Fibroblast of lung (primary cell): ENCODE measurements around the gene FBRSL1. TPM values are rescaled to one million over a fixed set of nuclear protein-coding genes. Genes with fewer than 3 reads are reported as not detected.

ENCODE experiments used
- DNase-seq, 2 donors: peaks; one replicate each; pipeline versions ENCODE4 v3.0.0 to v3.0.0-alpha.2; 2010; ENCODE audit warnings: low read depth in 2 of 2
- H2AFZ ChIP-seq: 2 replicates; pipeline ENCODE4 v1.5.1; 2012; ENCODE audit warnings: low read length, control low read depth, inconsistent platforms
- H3K27ac ChIP-seq: 2 replicates; pipeline ENCODE4 v1.5.1; 2011; ENCODE audit warnings: low read length, control low read depth; ENCODE audit not compliant: insufficient read depth
- H3K27me3 ChIP-seq: 2 replicates; pipeline ENCODE4 v1.5.1; 2011; ENCODE audit warnings: mild to moderate bottlenecking, low read length; ENCODE audit not compliant: control insufficient read depth, insufficient read depth
- H3K36me3 ChIP-seq: 2 replicates; pipeline ENCODE4 v1.5.1; 2011; ENCODE audit warnings: low read length; ENCODE audit not compliant: control insufficient read depth, insufficient read depth
- H3K4me1 ChIP-seq: 2 replicates; pipeline ENCODE4 v1.5.1; 2011; ENCODE audit warnings: low read length; ENCODE audit not compliant: control insufficient read depth, insufficient read depth; ENCODE audit errors: extremely low read depth
- H3K4me2 ChIP-seq: 2 replicates; pipeline ENCODE4 v1.5.1; 2011; ENCODE audit warnings: low read length, control low read depth; ENCODE audit not compliant: insufficient read depth; ENCODE audit errors: extremely low read depth
- H3K4me3 ChIP-seq, 4 experiments: fragments of 200-600 bp in 1 of 4; sonication (generic) in 1 of 4; replicated peaks in 1 of 4; 2 replicates each; pipeline ENCODE4 v1.5.1; 2011 to 2016; ENCODE audit warnings: low read length in 4 of 4, low read depth in 3 of 4, mild to moderate bottlenecking in 3 of 4, control low read depth in 2 of 4, inconsistent platforms in 1 of 4, mixed read lengths in 1 of 4; ENCODE audit not compliant: insufficient read depth in 1 of 4; ENCODE audit errors: control extremely low read depth in 1 of 4
- H3K79me2 ChIP-seq: 2 replicates; pipeline ENCODE4 v1.5.1; 2012; ENCODE audit warnings: mild to moderate bottlenecking, low read length, inconsistent platforms; ENCODE audit not compliant: control insufficient read depth, insufficient read depth
- H3K9ac ChIP-seq: 2 replicates; pipeline ENCODE4 v1.5.1; 2011; ENCODE audit warnings: mild to moderate bottlenecking, low read length, control low read depth; ENCODE audit not compliant: insufficient read depth
- H3K9me3 ChIP-seq: 2 replicates; pipeline ENCODE4 v1.5.1; 2012; ENCODE audit warnings: low read depth, low read length; ENCODE audit not compliant: control insufficient read depth, insufficient read depth
- H4K20me1 ChIP-seq: 2 replicates; pipeline ENCODE4 v1.5.1; 2011; ENCODE audit warnings: low read length; ENCODE audit not compliant: control insufficient read depth, insufficient read depth; ENCODE audit errors: extremely low read depth
- CTCF ChIP-seq, 2 donors: IDR thresholded peaks in 1 of 2; conservative IDR thresholded peaks in 1 of 2; 1 replicate in 1 of 2; 2 replicates in 1 of 2; pipeline ENCODE4 v1.5.1; 2011 to 2012; ENCODE audit warnings: low read length in 2 of 2, control low read depth in 1 of 2, inconsistent platforms in 1 of 2, low read depth in 1 of 2, mild to moderate bottlenecking in 1 of 2
- EZH2 ChIP-seq: IDR thresholded peaks from 2 replicates; pipeline ENCODE4 v1.5.1; 2012; ENCODE audit warnings: low read length, control low read depth, mild to moderate bottlenecking; ENCODE audit errors: missing control alignments
- polyA plus RNA-seq, 2 donors: library from polyadenylated mRNA; depleted of rRNA in 1 of 2; stranded (reverse) in 1 of 2; unstranded in 1 of 2; fragments of >200 nt; gene quantifications; 2 replicates each; pipeline ENCODE4 v1.2.1, GENCODE V29; 2011 to 2012; ENCODE audit warnings: missing spikeins in 1 of 2
- total RNA-seq: library from RNA; depleted of rRNA; stranded (reverse); fragments of >200 nt; gene quantifications from 2 replicates; pipeline ENCODE4 v1.2.1, GENCODE V29; 2014

The FBRSL1 gene
- total and polyA plus RNA-seq, 2 donors (not counting 1 experiment from before 2014, with no cell fraction given): 1.4 to 1.8 TPM

DNA sequence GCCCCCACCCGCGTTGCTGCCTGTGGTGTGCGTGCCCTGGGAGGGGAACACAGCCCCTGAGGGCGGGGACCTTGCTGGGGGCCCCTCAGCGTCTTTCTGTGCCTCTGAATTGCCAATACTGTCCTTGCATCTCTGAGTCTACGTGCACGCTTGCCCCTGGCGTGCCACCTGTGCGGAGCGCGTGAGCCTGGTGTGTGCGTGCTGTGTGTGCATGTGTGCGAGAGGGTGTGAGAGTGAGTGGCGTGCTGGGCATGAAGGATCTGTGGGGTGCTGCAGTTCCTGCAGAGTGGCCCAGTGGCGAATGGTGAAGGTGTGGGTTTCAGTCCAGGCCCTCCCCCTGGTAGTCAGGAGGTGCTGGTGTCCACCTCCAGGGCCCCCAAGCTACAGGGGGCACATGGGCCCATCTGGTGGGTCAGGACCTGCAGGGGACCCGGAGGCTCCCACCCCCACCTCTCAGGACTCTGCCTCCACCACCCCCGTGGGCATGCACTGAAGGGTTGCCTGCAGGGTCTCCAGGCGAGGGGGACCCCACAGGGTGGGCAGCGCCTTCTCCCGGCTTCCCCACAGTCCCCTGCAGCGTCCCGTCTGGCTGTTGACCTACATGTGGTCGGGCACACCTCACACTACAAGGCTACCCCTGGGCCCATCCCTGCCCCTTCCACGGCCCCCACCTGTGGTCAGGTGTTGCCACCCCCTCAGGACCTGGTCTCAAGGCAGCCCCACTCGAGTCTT, 21.0 kb downstream of the FBRSL1 start:
- H3K27ac ChIP-seq: no peak overlapping the region
- peaks cover 2% of the 10 kb centered on the region for H3K36me3 ChIP-seq
- no peaks in the 10 kb centered on the region for H3K9me3 ChIP-seq
- H3K27me3 ChIP-seq: no peaks in the 10 kb centered on the region
- no peaks in the 10 kb centered on the region for H4K20me1 ChIP-seq
- peaks cover 3% of the 10 kb centered on the region for H3K4me1 ChIP-seq
- peaks cover 3% of the 10 kb centered on the region for H3K79me2 ChIP-seq
- H3K9ac ChIP-seq: no peak overlapping the region
- H3K4me2 ChIP-seq: no peak overlapping the region
- H2AFZ ChIP-seq: no peak overlapping the region
- no peak overlapping the region for H3K4me3 ChIP-seq
- no peak for DNase-seq
- TF ChIP-seq CTCF (conservative IDR thresholded peaks at IDR 0.05 in 1 of 2, IDR thresholded peaks at IDR 0.05 in 1 of 2; ENCODE audit: low read depth in 1 of 2, low read length in 2 of 2) (no peak), EZH2 (no peak)

- Histone ChIP-seq H3K27ac (no peak overlapping the region), H3K9ac (no peak overlapping the region), H4K20me1 (no peaks in the 10 kb centered on the region)
Measured at GRCh38 chr12:132511516-132512196, 21.7 kb downstream of the FBRSL1 start.

More at GRCh38 chr12:132511516-132512196, 21.7 kb downstream of the FBRSL1 start:
- Histone ChIP-seq H3K4me1 (no peaks in the 10 kb centered on the region), H3K36me3 (peaks cover 2% of the 10 kb centered on the region), H3K4me2 (no peak overlapping the region), H3K27me3 (no peaks in the 10 kb centered on the region), H3K79me2 (peaks cover 3% of the 10 kb centered on the region), H3K9me3 (no peaks in the 10 kb centered on the region), H2AFZ (no peak overlapping the region), H3K4me3 (no peak overlapping the region)
- no peak for DNase-seq
- TF ChIP-seq EZH2 (no peak), CTCF (conservative IDR thresholded peaks at IDR 0.05 in 1 of 2, IDR thresholded peaks at IDR 0.05 in 1 of 2; ENCODE audit: low read depth in 1 of 2, low read length in 2 of 2) (no peak)
